Trophoblast cell (in vitro differentiated cells and primary cell): Measurements from ENCODE around the gene NKD1.

Experiments
- DNase-seq, 2 donors: peaks; one replicate each; pipeline ENCODE4 v3.0.0-alpha.2; 2016
- H2AFZ ChIP-seq: 2 replicates; pipeline ENCODE4 v1.6.1; 2013; ENCODE audit warnings: low read length, moderate library complexity, mild to moderate bottlenecking; ENCODE audit not compliant: insufficient read depth, poor library complexity
- H2AK5ac ChIP-seq: 2 replicates; pipeline ENCODE4 v1.6.1; 2013; ENCODE audit warnings: mild to moderate bottlenecking, low read length
- H2BK120ac ChIP-seq: 2 replicates; pipeline ENCODE4 v1.6.1; 2013; ENCODE audit warnings: low read length, mild to moderate bottlenecking, moderate library complexity; ENCODE audit not compliant: insufficient read depth, poor library complexity
- H2BK12ac ChIP-seq: 2 replicates; pipeline ENCODE4 v1.6.1; 2013; ENCODE audit warnings: mild to moderate bottlenecking, low read length, moderate library complexity
- H2BK5ac ChIP-seq: 2 replicates; pipeline ENCODE4 v1.6.1; 2013; ENCODE audit warnings: low read length, low read depth, moderate library complexity, mild to moderate bottlenecking; ENCODE audit not compliant: poor library complexity
- H3K14ac ChIP-seq: 2 replicates; pipeline ENCODE4 v1.6.1; 2013; ENCODE audit warnings: mild to moderate bottlenecking, low read length
- H3K18ac ChIP-seq: 2 replicates; pipeline ENCODE4 v1.6.1; 2013; ENCODE audit warnings: mild to moderate bottlenecking, low read length
- H3K23ac ChIP-seq: 2 replicates; pipeline ENCODE4 v1.6.1; 2013; ENCODE audit warnings: low read length
- H3K27ac ChIP-seq: 2 replicates; pipeline ENCODE4 v1.5.1; 2013; ENCODE audit warnings: low read depth, mild to moderate bottlenecking, inconsistent platforms, low read length, moderate library complexity
- H3K27me3 ChIP-seq: 2 replicates; pipeline ENCODE4 v1.6.1; 2013; ENCODE audit warnings: inconsistent platforms, mild to moderate bottlenecking, low read length, moderate library complexity; ENCODE audit not compliant: insufficient read depth
- H3K36me3 ChIP-seq, 2 experiments: 1 replicate in 1 of 2; 2 replicates in 1 of 2; pipeline ENCODE4 v1.6.1; 2013; ENCODE audit warnings: low read length in 2 of 2, mild to moderate bottlenecking in 2 of 2, moderate library complexity in 1 of 2; ENCODE audit not compliant: insufficient read depth in 2 of 2, control insufficient read depth in 1 of 2
- H3K4ac ChIP-seq: 2 replicates; pipeline ENCODE4 v1.6.1; 2013; ENCODE audit warnings: low read depth, mild to moderate bottlenecking, low read length, moderate library complexity
- H3K4me1 ChIP-seq, 2 experiments: 1 replicate in 1 of 2; 2 replicates in 1 of 2; pipeline ENCODE4 v1.6.1; 2013; ENCODE audit warnings: low read length in 2 of 2, mild to moderate bottlenecking in 2 of 2, moderate library complexity in 1 of 2; ENCODE audit not compliant: insufficient read depth in 2 of 2, control insufficient read depth in 1 of 2
- H3K4me2 ChIP-seq: 2 replicates; pipeline ENCODE4 v1.6.1; 2013; ENCODE audit warnings: inconsistent platforms, mild to moderate bottlenecking, low read length, moderate library complexity
- H3K4me3 ChIP-seq: 2 replicates; pipeline ENCODE4 v1.5.1; 2013; ENCODE audit warnings: mild to moderate bottlenecking, low read depth, low read length, inconsistent platforms
- H3K79me1 ChIP-seq: one replicate; pipeline ENCODE4 v1.6.1; 2013; ENCODE audit warnings: low read length
- H3K79me2 ChIP-seq: 2 replicates; pipeline ENCODE4 v1.6.1; 2013; ENCODE audit warnings: low read length, mild to moderate bottlenecking; ENCODE audit not compliant: control insufficient read depth, insufficient read depth, poor library complexity
- H3K9ac ChIP-seq: 2 replicates; pipeline ENCODE4 v1.6.1; 2013; ENCODE audit warnings: mild to moderate bottlenecking, low read length
- H3K9me3 ChIP-seq: 2 replicates; pipeline ENCODE4 v1.6.1; 2013; ENCODE audit warnings: low read depth, mild to moderate bottlenecking, control low read depth, inconsistent platforms, low read length; ENCODE audit not compliant: insufficient read depth
- H4K12ac ChIP-seq: 2 replicates; pipeline ENCODE4 v1.6.1; 2013; ENCODE audit warnings: low read depth, mild to moderate bottlenecking, low read length, moderate library complexity
- H4K8ac ChIP-seq: 2 replicates; pipeline ENCODE4 v1.6.1; 2013; ENCODE audit warnings: low read depth, mild to moderate bottlenecking, low read length, moderate library complexity
- H4K91ac ChIP-seq: one replicate; pipeline ENCODE4 v1.6.1; 2013; ENCODE audit warnings: low read depth, mild to moderate bottlenecking, low read length, moderate library complexity
- WGBS: extraction: QIAGEN DNeasy Blood & Tissue Kit; methylation state at CpG from one replicate; pipeline ENCODE4 v1.1.7; 2013; ENCODE audit warnings: missing lambda C conversion rate; ENCODE audit not compliant: insufficient read length, insufficient coverage; ENCODE audit errors: extremely low coverage; 5-methylcytosine and 5-hydroxymethylcytosine counted together

The NKD1 gene

GRCh38 chr16:50566014-50566962 lies 18.1 kb downstream of the NKD1 start:
- Histone ChIP-seq H4K8ac (no peak overlapping the region), H3K36me3 (peaks cover 2% of the 10 kb centered on the region in 2 experiments), H3K9ac (no peak overlapping the region), H3K79me2 (no peaks in the 10 kb centered on the region), H3K79me1 (no peaks in the 10 kb centered on the region), H3K4me3 (no peak overlapping the region), H2AK5ac (no peak overlapping the region), H3K4me1 (no peaks in the 10 kb centered on the region), H3K27ac (no peak overlapping the region), H2AFZ (no peak overlapping the region), H3K9me3 (peaks cover 5% of the 10 kb centered on the region), H3K4ac (no peak overlapping the region), H4K12ac (no peak overlapping the region), H3K4me2 (no peak overlapping the region), H2BK12ac (no peak overlapping the region), H4K91ac (no peak overlapping the region), H3K27me3 (no peaks in the 10 kb centered on the region), H2BK5ac (no peak overlapping the region), H3K23ac (no peak overlapping the region), H3K18ac (no peak overlapping the region), H2BK120ac (no peak overlapping the region), H3K14ac (no peak overlapping the region)
- no peak for DNase-seq
- WGBS, result no CpG with 5 or more reads among the region's 7 CpGs

- Histone ChIP-seq H3K4me3 (no peak overlapping the region), H3K79me1 (no peaks in the 10 kb centered on the region), H3K9ac (no peak overlapping the region), H2BK5ac (no peak overlapping the region), H4K12ac (no peak overlapping the region), H3K14ac (no peak overlapping the region), H3K36me3 (peaks cover 2% of the 10 kb centered on the region in 2 experiments), H3K27ac (no peak overlapping the region), H2AK5ac (no peak overlapping the region), H2BK120ac (no peak overlapping the region), H3K4me2 (no peak overlapping the region), H3K23ac (no peak overlapping the region), H3K79me2 (no peaks in the 10 kb centered on the region), H2BK12ac (no peak overlapping the region), H2AFZ (no peak overlapping the region), H3K4ac (no peak overlapping the region), H4K91ac (no peak overlapping the region), H3K4me1 (no peaks in the 10 kb centered on the region), H3K27me3 (no peaks in the 10 kb centered on the region), H4K8ac (no peak overlapping the region), H3K9me3 (peaks cover 4% of the 10 kb centered on the region), H3K18ac (no peak overlapping the region)
- DNase-seq, result no peak
- WGBS, result no CpG with 5 or more reads among the region's 5 CpGs
These were observed 19.5 kb downstream of the NKD1 start for GRCh38 chr16:50567651-50568050.

GRCh38 chr16:50568187-50568815 lies 20.1 kb downstream of the NKD1 start:
- no peak for DNase-seq
- no peak overlapping the region for H3K4me2 ChIP-seq
- no peak overlapping the region for H3K23ac ChIP-seq
- H3K14ac ChIP-seq, result no peak overlapping the region
- H3K9ac ChIP-seq, result no peak overlapping the region
- H3K9me3 ChIP-seq, result peaks cover 4% of the 10 kb centered on the region
- H3K79me1 ChIP-seq, result no peaks in the 10 kb centered on the region
- no peak overlapping the region for H4K8ac ChIP-seq
- no peak overlapping the region for H2BK5ac ChIP-seq
- no peaks in the 10 kb centered on the region for H3K27me3 ChIP-seq
- no peak overlapping the region for H3K4ac ChIP-seq
- H3K4me1 ChIP-seq, result no peaks in the 10 kb centered on the region
- H3K18ac ChIP-seq, result no peak overlapping the region
- H4K91ac ChIP-seq, result no peak overlapping the region
- no peak overlapping the region for H2AFZ ChIP-seq
- no peaks in the 10 kb centered on the region for H3K79me2 ChIP-seq
- H4K12ac ChIP-seq, result no peak overlapping the region
- no CpG with 5 or more reads among the region's 9 CpGs for WGBS
- peaks cover 2% of the 10 kb centered on the region in 2 experiments for H3K36me3 ChIP-seq
- no peak overlapping the region for H3K27ac ChIP-seq
- no peak overlapping the region for H2BK120ac ChIP-seq
- no peak overlapping the region for H2AK5ac ChIP-seq
- no peak overlapping the region for H3K4me3 ChIP-seq
- no peak overlapping the region for H2BK12ac ChIP-seq

DNA sequence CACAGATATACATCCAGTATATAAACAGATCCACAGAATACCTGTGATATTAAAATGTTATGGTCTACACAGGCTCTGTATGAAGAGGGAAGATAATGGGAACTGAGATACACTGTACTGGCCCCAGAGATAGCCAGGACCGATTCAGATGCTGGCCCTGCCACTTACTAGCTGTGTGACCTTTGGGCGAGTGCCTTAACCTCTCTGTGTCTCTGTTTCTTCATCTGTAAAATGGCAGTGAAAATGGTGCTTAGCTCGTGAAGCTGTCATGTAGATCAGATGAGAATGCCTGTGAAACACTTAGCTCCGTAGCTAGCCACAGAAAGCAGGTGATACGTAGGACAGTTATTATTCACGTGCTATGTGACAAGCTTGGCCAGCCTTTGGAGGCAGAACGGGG lies 22.2 kb downstream of the NKD1 start:
- no CpG with 5 or more reads among the region's 7 CpGs for WGBS

More for the DNA sequence above, 22.2 kb downstream of the NKD1 start:
- no peak overlapping the region for H3K4ac ChIP-seq
- H3K36me3 ChIP-seq, result peaks cover 2% of the 10 kb centered on the region in 2 experiments
- H3K79me1 ChIP-seq, result no peaks in the 10 kb centered on the region
- no peak overlapping the region for H4K8ac ChIP-seq
- H4K91ac ChIP-seq, result no peak overlapping the region
- DNase-seq, result no peak
- no peaks in the 10 kb centered on the region for H3K27me3 ChIP-seq
- H3K27ac ChIP-seq, result no peak overlapping the region
- H3K9ac ChIP-seq, result no peak overlapping the region
- H3K4me1 ChIP-seq, result no peaks in the 10 kb centered on the region
- H4K12ac ChIP-seq, result no peak overlapping the region
- no peak overlapping the region for H3K18ac ChIP-seq
- H2AK5ac ChIP-seq, result no peak overlapping the region
- peaks cover 4% of the 10 kb centered on the region for H3K9me3 ChIP-seq
- no peak overlapping the region for H2AFZ ChIP-seq
- no peak overlapping the region for H2BK120ac ChIP-seq
- no peak overlapping the region for H3K23ac ChIP-seq
- H3K4me2 ChIP-seq, result no peak overlapping the region
- H3K4me3 ChIP-seq, result no peak overlapping the region
- H2BK12ac ChIP-seq, result no peak overlapping the region
- H3K79me2 ChIP-seq, result no peaks in the 10 kb centered on the region
- no peak overlapping the region for H2BK5ac ChIP-seq
- H3K14ac ChIP-seq, result no peak overlapping the region
